Measurements from ENCODE around the gene PLIN5. TPM values are rescaled to one million over a fixed set of nuclear protein-coding genes. Genes with fewer than 3 reads are reported as not detected.

The PLIN5 gene
- total RNA-seq, 2 experiments from 2014 or later, result 0.17 to 0.31 TPM

GRCh38 chr19:4513248-4513647 lies 21.8 kb downstream of the PLIN5 start:
- no peak overlapping the region for H3K4me3 Mint-ChIP-seq
- H3K36me3 Mint-ChIP-seq, result no peaks in the 10 kb centered on the region
- H3K27ac Mint-ChIP-seq, result no peak overlapping the region
- H3K4me1 Mint-ChIP-seq (ENCODE audit: low read depth), result no peaks in the 10 kb centered on the region
- intact Hi-C loops (cut with micrococcal nuclease), result no loop called here
- no peaks in the 10 kb centered on the region for H3K27me3 Mint-ChIP-seq
- DNase-seq, result no peak
- ChIA-PET CTCF (interaction anchor here (3.5 kb wide), 1 partner anchor 11 kb away, joined by 17 read pairs; no protein-coding TSS in a partner anchor), POLR2A (no interaction called here)
- no peaks in the 10 kb centered on the region for H3K9me3 Mint-ChIP-seq

GRCh38 chr19:4512070-4512469 lies 23.0 kb downstream of the PLIN5 start:
- DNase-seq, result no peak
- no peak overlapping the region for H3K27ac Mint-ChIP-seq
- H3K36me3 Mint-ChIP-seq, result no peaks in the 10 kb centered on the region
- ChIA-PET CTCF (no interaction called here), POLR2A (no interaction called here)
- H3K27me3 Mint-ChIP-seq, result no peaks in the 10 kb centered on the region
- no peak overlapping the region for H3K4me3 Mint-ChIP-seq
- no peaks in the 10 kb centered on the region for H3K9me3 Mint-ChIP-seq
- intact Hi-C loops (cut with micrococcal nuclease), result no loop called here
- no peaks in the 10 kb centered on the region for H3K4me1 Mint-ChIP-seq (ENCODE audit: low read depth)

DNA sequence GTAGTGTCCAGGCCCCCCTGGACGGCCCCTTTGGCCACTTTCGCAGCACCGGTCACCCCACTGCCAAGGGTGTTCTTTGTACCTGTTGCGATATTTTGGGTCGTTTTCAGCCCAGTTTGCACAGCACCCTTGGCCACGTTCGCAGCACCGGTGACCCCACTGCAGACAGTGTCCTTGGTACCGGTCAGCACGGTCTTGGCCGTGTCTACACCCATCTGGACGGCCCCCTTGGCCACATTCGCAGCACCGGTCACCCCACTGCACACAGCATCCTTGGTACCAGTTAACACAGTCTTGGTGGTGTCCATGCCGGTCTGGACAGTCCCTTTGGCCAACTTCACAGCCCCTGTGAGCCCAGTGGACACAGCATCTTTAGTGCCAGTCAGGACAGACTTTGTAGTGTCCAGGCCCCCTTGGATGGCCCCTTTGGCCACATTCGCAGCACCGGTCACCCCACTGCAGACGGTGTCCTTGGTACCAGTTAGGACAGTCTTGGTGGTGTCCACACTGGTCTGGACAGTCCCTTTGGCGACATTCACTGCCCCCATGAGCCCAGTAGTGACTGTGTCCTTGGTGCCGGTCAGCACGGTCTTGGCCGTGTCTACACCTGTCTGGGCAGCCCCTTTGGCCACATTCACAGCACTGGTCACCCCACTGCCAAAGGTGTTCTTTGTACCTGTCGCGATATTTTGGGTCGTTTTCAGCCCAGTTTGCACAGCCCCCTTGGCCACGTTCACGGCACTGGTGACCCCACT lies 23.5 kb downstream of the PLIN5 start:
- no peak overlapping the region for H3K27ac Mint-ChIP-seq
- no peaks in the 10 kb centered on the region for H3K27me3 Mint-ChIP-seq
- ChIA-PET POLR2A (no interaction called here), CTCF (no interaction called here)
- no peak for DNase-seq
- intact Hi-C loops (cut with micrococcal nuclease), result no loop called here
- no peaks in the 10 kb centered on the region for H3K36me3 Mint-ChIP-seq
- peaks cover 3% of the 10 kb centered on the region for H3K4me1 Mint-ChIP-seq (ENCODE audit: low read depth)
- H3K4me3 Mint-ChIP-seq, result no peak overlapping the region
- H3K9me3 Mint-ChIP-seq, result no peaks in the 10 kb centered on the region

- ChIA-PET POLR2A (no interaction called here), CTCF (interaction anchor here (2.4 kb wide), 1 partner anchor 12 kb away, joined by 10 read pairs; no protein-coding TSS in a partner anchor)
- H3K4me1 Mint-ChIP-seq (ENCODE audit: low read depth), result peaks cover 7% of the 10 kb centered on the region
- no peak for DNase-seq
- no peak overlapping the region for H3K4me3 Mint-ChIP-seq
- H3K27ac Mint-ChIP-seq, result no peak overlapping the region
- intact Hi-C loops (cut with micrococcal nuclease), result no loop called here
- H3K27me3 Mint-ChIP-seq, result no peaks in the 10 kb centered on the region
- H3K9me3 Mint-ChIP-seq, result no peaks in the 10 kb centered on the region
- peaks cover 3% of the 10 kb centered on the region for H3K36me3 Mint-ChIP-seq
Measured at GRCh38 chr19:4510435-4511255, 24.4 kb downstream of the PLIN5 start.

DNA sequence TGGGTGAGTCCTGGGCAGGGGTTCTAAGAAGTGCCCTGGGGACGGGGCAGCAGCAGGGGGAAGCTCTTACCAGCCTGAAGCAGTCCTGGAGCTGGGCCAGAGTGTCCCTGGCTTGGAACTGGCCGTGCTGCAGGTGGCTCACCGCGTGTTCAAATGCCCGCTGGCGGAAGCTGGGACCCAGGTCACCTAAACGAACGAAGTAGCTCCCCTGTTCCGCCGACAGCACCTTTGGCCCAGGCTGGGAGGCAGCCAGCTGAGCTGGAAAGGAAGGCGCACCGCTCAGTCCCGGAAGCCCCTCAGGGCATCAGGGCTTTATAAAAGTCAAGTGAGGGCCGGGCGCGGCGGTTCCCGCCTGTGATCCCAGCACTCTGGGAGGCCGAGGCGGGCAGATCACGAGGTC lies 26.3 kb downstream of the PLIN5 start:
- DNase-seq, result no peak
- no peak overlapping the region for H3K4me3 Mint-ChIP-seq
- H3K27ac Mint-ChIP-seq, result no peak overlapping the region
- intact Hi-C loops (cut with micrococcal nuclease), result no loop called here
- peaks cover 7% of the 10 kb centered on the region for H3K4me1 Mint-ChIP-seq (ENCODE audit: low read depth)
- ChIA-PET POLR2A (no interaction called here), CTCF (interaction anchor here (2.4 kb wide), 1 partner anchor 14 kb away, joined by 10 read pairs; no protein-coding TSS in a partner anchor)
- peaks cover 3% of the 10 kb centered on the region for H3K36me3 Mint-ChIP-seq
- no peaks in the 10 kb centered on the region for H3K27me3 Mint-ChIP-seq
- no peaks in the 10 kb centered on the region for H3K9me3 Mint-ChIP-seq

- no peaks in the 10 kb centered on the region for H3K27me3 Mint-ChIP-seq
- no peaks in the 10 kb centered on the region for H3K9me3 Mint-ChIP-seq
- ChIA-PET POLR2A (no interaction called here), CTCF (interaction anchor here (2.4 kb wide), 1 partner anchor 15 kb away, joined by 10 read pairs; no protein-coding TSS in a partner anchor)
- peaks cover 3% of the 10 kb centered on the region for H3K36me3 Mint-ChIP-seq
- no peak overlapping the region for H3K27ac Mint-ChIP-seq
- H3K4me3 Mint-ChIP-seq, result no peak overlapping the region
- DNase-seq, result no peak
- H3K4me1 Mint-ChIP-seq (ENCODE audit: low read depth), result peaks cover 7% of the 10 kb centered on the region
- intact Hi-C loops (cut with micrococcal nuclease), result no loop called here
Measured at GRCh38 chr19:4507804-4508203, 27.2 kb downstream of the PLIN5 start.

DNA sequence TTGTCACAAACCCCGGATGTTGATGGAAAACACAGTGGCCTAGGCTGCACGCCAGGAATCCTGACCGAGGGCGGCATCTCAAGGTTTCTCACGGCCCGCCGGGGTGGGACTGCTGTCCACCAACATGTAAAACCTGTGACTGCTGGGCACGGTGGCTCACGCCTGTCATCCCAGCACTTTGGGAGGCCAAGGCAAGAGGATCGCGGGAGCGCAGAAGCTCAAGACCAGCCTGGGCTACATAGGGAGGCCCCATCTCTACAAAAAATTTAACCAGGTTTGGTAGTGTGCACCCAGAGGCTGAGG lies 27.9 kb downstream of the PLIN5 start:
- Mint-ChIP-seq H3K9me3 (no peaks in the 10 kb centered on the region), H3K4me3 (no peak overlapping the region), H3K4me1 (ENCODE audit: low read depth) (peaks cover 7% of the 10 kb centered on the region), H3K36me3 (peaks cover 3% of the 10 kb centered on the region), H3K27me3 (no peaks in the 10 kb centered on the region), H3K27ac (no peak overlapping the region)
- ChIA-PET POLR2A (no interaction called here), CTCF (no interaction called here)
- intact Hi-C loops (cut with micrococcal nuclease), result no loop called here
- DNase-seq, result no peak

GRCh38 chr19:4506449-4507149 lies 28.4 kb downstream of the PLIN5 start:
- Mint-ChIP-seq H3K4me1 (ENCODE audit: low read depth) (peaks cover 7% of the 10 kb centered on the region), H3K27me3 (no peaks in the 10 kb centered on the region), H3K4me3 (no peak overlapping the region), H3K36me3 (peaks cover 3% of the 10 kb centered on the region), H3K27ac (no peak overlapping the region), H3K9me3 (no peaks in the 10 kb centered on the region)
- DNase-seq, result peak; percentile 25
- POLR2A ChIA-PET, result no interaction called here
- intact Hi-C loops (cut with micrococcal nuclease), result no loop called here
- CTCF ChIA-PET, result no interaction called here

GRCh38 chr19:4505570-4506448 lies 29.2 kb downstream of the PLIN5 start:
- peaks cover 7% of the 10 kb centered on the region for H3K4me1 Mint-ChIP-seq (ENCODE audit: low read depth)
- intact Hi-C loops (cut with micrococcal nuclease), result no loop called here
- no peak overlapping the region for H3K27ac Mint-ChIP-seq
- ChIA-PET CTCF (no interaction called here), POLR2A (no interaction called here)
- DNase-seq, result no peak
- H3K27me3 Mint-ChIP-seq, result no peaks in the 10 kb centered on the region
- no peaks in the 10 kb centered on the region for H3K9me3 Mint-ChIP-seq
- H3K36me3 Mint-ChIP-seq, result peaks cover 5% of the 10 kb centered on the region
- no peak overlapping the region for H3K4me3 Mint-ChIP-seq

- peaks cover 7% of the 10 kb centered on the region for H3K4me1 Mint-ChIP-seq (ENCODE audit: low read depth)
- H3K36me3 Mint-ChIP-seq, result peaks cover 6% of the 10 kb centered on the region
- intact Hi-C loops (cut with micrococcal nuclease), result no loop called here
- no peaks in the 10 kb centered on the region for H3K27me3 Mint-ChIP-seq
- H3K27ac Mint-ChIP-seq, result no peak overlapping the region
- no peak overlapping the region for H3K4me3 Mint-ChIP-seq
- ChIA-PET CTCF (no interaction called here), POLR2A (no interaction called here)
- DNase-seq, result no peak
- no peaks in the 10 kb centered on the region for H3K9me3 Mint-ChIP-seq
Measured at GRCh38 chr19:4504891-4505569, 30.0 kb downstream of the PLIN5 start.

DNA sequence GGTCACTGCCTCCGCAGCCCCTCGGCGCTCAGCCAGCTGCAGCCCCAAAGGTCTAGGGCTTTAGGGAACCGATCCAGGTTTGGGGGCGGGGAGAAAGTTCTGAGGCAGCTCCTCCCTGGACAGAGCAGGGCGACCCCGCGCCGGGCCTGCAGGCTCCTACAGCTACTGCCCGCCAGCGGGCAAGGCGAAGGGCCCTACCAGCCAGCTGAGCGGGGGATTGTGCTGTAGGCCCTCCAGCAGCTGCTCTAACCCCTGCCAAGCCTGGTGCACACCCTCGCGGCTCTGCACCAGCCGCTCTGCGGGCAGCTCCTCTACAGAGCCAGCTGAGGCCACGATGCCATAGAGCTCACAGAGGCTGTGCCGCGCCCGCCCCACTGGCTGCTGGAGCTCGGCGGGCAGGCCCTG lies 30.7 kb downstream of the PLIN5 start:
- Mint-ChIP-seq H3K9me3 (no peaks in the 10 kb centered on the region), H3K27ac (no peak overlapping the region), H3K36me3 (peaks cover 7% of the 10 kb centered on the region), H3K4me3 (no peak overlapping the region), H3K4me1 (ENCODE audit: low read depth) (peaks cover 7% of the 10 kb centered on the region), H3K27me3 (no peaks in the 10 kb centered on the region)
- no peak for DNase-seq
- POLR2A ChIA-PET, result no interaction called here
- intact Hi-C loops (cut with micrococcal nuclease), result no loop called here
- CTCF ChIA-PET, result interaction anchor here (0.5 kb wide), 1 partner anchor 485 kb away, joined by 6 read pairs; no protein-coding TSS in a partner anchor
